Measurements from ENCODE around the gene MLPH.

MLPH gene

DNA sequence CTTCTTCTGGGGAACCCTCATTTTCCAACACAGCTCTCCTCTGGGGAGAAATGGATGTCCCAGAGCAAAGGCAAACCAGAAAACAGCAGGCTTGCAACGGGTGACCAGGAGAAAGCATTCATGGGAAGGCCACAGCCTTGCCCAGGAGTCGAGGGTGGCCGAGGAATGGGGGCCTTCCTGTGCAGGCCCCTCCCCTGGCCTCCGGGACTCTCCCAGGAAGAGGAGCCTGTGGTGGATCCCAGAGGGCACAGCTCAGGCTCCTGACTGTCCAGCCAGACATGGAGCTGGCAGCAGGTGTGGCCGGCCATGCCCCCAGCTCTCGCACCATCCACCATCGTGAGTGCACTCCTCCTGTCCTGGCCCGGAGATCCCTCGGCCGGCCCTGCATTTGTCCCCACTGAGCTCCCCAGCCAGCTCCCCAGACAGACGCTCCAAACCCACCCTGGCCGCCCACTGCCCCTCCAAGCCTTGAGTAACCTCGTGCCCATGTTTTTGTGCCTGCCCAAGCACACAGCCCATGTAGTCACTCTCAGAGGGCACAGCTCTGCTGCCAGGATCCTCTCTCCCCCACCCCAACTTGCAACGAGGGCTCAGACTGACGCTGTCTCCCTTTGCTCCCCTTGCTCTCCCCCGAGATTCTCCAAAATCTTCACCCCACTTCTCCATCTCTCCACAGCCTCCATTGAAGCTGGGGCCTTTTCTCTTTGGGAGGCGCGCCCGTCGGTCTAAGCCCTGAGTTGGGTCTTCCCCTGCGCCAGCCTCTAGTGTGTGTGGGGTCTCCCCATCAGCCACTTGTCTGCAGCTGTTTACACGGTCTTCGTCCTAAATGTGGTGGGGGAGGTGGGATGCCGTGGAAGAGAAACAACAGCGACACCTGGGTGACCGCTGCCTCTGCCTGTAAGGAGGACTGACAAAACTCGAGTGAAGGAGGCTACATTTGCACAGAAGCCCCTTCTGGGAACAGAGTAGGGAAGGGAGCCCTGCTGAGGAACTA lies 89.1 kb downstream of the MLPH start:
- H3K27ac ChIP-seq (ENCODE audit: low read length), result no peak overlapping the region
- no peaks in the 10 kb centered on the region for H3K36me3 ChIP-seq (ENCODE audit: control insufficient read depth in 2 of 2, insufficient read depth in 2 of 2, low read length in 2 of 2)
- no peak overlapping the region for H3K9ac ChIP-seq (ENCODE audit: low read length in 2 of 2)
- no peaks in the 10 kb centered on the region for H3K9me3 ChIP-seq (ENCODE audit: control insufficient read depth in 2 of 2, low read length in 2 of 2)
- H3K27me3 ChIP-seq (ENCODE audit: control insufficient read depth in 1 of 2, insufficient read depth in 2 of 2, low read length in 2 of 2), result no peaks in the 10 kb centered on the region
- H3K4me1 ChIP-seq (ENCODE audit: control insufficient read depth, insufficient read depth, low read length), result peaks cover 19% of the 10 kb centered on the region
- H3K4me3 ChIP-seq (ENCODE audit: low read length in 2 of 2), result no peak overlapping the region

DNA sequence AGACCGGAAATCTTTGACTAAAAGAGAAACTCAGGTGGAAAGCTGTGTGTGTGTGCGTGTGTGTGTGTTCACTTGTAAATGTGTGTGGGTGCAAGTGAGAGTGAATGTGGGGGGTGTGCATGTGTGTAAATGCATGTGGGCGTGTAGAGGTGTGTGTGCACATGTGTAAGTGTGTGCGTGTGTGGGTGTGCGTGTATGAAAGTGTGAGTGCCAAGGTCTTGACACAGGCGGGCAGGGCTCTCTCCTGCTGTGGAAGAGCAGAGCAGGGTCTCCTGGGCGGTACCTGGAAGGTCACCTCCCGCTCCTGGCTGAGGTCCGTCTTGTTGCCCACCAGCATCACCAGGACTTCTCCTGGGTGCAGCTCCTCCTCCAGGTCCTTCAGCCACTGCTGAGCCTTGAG lies 89.9 kb downstream of the MLPH start:
- H3K27me3 ChIP-seq (ENCODE audit: control insufficient read depth in 1 of 2, insufficient read depth in 2 of 2, low read length in 2 of 2), result no peaks in the 10 kb centered on the region
- no peaks in the 10 kb centered on the region for H3K9me3 ChIP-seq (ENCODE audit: control insufficient read depth in 2 of 2, low read length in 2 of 2)
- peaks cover 21% of the 10 kb centered on the region for H3K4me1 ChIP-seq (ENCODE audit: control insufficient read depth, insufficient read depth, low read length)
- no peaks in the 10 kb centered on the region for H3K36me3 ChIP-seq (ENCODE audit: control insufficient read depth in 2 of 2, insufficient read depth in 2 of 2, low read length in 2 of 2)
- H3K4me3 ChIP-seq (ENCODE audit: low read length in 2 of 2), result no peak overlapping the region
- no peak overlapping the region for H3K9ac ChIP-seq (ENCODE audit: low read length in 2 of 2)
- H3K27ac ChIP-seq (ENCODE audit: low read length), result no peak overlapping the region

DNA sequence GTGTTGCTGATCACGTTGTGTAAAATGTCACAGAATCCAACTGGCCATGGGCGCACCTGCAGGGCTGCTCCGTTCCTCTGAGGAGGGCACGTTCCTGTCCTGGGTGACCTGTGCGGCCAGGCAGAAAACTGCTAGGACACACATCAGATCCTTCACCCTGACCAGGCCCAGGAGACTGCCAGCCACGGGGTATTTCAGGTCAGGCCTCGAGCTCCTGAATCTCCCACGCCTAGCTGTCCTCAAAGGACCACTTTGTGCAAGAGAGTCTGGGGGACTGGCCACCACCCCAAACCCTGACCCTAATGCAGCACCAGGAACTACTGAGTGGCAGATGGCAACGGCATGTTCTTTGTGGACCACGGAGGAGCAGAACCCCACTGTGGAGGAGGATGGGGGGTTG lies 90.4 kb downstream of the MLPH start:
- H3K4me1 ChIP-seq (ENCODE audit: control insufficient read depth, insufficient read depth, low read length), result peaks cover 21% of the 10 kb centered on the region
- no peak overlapping the region for H3K4me3 ChIP-seq (ENCODE audit: low read length in 2 of 2)
- H3K27ac ChIP-seq (ENCODE audit: low read length), result no peak overlapping the region
- no peaks in the 10 kb centered on the region for H3K9me3 ChIP-seq (ENCODE audit: control insufficient read depth in 2 of 2, low read length in 2 of 2)
- no peaks in the 10 kb centered on the region for H3K27me3 ChIP-seq (ENCODE audit: control insufficient read depth in 1 of 2, insufficient read depth in 2 of 2, low read length in 2 of 2)
- H3K36me3 ChIP-seq (ENCODE audit: control insufficient read depth in 2 of 2, insufficient read depth in 2 of 2, low read length in 2 of 2), result no peaks in the 10 kb centered on the region
- H3K9ac ChIP-seq (ENCODE audit: low read length in 2 of 2), result no peak overlapping the region

DNA sequence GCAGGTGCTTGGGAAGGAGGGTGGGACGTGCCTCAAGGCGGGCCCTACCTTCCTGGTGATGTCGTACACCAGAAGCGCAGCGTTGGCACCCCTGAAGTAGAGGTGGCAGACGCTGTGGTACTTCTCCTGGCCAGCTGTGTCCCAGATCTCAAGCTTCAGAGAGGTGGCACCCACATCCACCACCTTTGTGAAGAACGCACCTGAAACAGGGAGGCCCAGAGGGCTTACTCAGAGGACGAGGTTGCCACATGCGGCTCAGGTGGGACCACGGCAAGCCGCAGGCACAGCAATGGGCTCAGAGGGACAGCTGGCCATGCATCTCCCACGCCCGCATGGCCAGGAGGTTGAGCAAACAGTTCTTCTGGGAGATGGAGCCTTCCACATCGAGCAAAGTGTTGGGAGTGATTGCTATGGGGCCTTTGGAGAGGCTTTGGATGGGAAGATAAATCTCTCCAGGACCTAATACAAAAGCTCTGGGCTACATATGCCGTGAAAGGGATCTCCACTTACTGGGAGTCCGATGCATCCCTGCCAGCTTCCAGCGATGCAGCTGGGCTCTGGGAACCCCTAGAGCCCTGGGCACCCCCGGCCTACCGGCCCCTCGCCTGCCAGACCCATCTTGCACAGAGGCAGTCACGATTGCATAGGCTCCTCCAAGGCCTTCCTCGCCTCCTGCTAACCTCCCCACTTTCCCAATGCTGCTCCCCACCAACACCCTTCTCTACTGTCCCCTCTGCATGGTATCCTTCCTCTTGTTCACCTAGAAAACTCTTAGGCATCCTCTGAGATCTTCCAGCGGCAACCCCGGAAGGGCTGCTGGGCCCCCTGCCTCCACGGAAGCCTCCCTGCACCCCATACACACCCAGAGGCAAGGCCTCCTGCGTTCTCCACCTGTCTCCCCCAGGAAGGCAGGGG lies 91.2 kb downstream of the MLPH start:
- H3K4me1 ChIP-seq (ENCODE audit: control insufficient read depth, insufficient read depth, low read length), result peaks cover 21% of the 10 kb centered on the region
- no peaks in the 10 kb centered on the region for H3K27me3 ChIP-seq (ENCODE audit: control insufficient read depth in 1 of 2, insufficient read depth in 2 of 2, low read length in 2 of 2)
- H3K27ac ChIP-seq (ENCODE audit: low read length), result no peak overlapping the region
- no peaks in the 10 kb centered on the region for H3K36me3 ChIP-seq (ENCODE audit: control insufficient read depth in 2 of 2, insufficient read depth in 2 of 2, low read length in 2 of 2)
- no peak overlapping the region for H3K9ac ChIP-seq (ENCODE audit: low read length in 2 of 2)
- H3K4me3 ChIP-seq (ENCODE audit: low read length in 2 of 2), result no peak overlapping the region
- no peaks in the 10 kb centered on the region for H3K9me3 ChIP-seq (ENCODE audit: control insufficient read depth in 2 of 2, low read length in 2 of 2)

DNA sequence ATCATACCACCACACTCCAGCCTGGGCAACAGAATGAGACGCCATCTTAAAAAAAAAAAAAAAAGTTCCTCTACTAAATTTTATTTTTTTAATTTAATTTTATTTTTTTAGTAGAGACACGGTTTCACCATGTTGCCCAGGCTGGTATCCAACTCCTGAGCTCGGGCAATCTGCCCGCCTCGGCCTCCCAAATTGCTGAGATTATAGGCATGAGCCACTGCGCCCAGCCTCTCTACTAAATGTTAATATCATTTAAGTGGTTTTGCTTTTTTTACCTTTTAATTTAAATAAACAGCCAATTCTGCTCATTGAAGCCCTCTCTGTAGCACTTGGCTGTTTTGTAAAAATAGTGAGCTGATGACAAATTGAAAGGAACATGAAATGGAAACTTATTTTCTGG lies 94.3 kb downstream of the MLPH start:
- Histone ChIP-seq H3K9me3 (ENCODE audit: control insufficient read depth in 2 of 2, low read length in 2 of 2) (no peaks in the 10 kb centered on the region), H3K4me1 (ENCODE audit: control insufficient read depth, insufficient read depth, low read length) (peaks cover 15% of the 10 kb centered on the region), H3K27ac (ENCODE audit: low read length) (peak overlapping the region; percentile 70), H3K4me3 (ENCODE audit: low read length in 2 of 2) (peak overlapping the region; percentile 50 to 66), H3K27me3 (ENCODE audit: control insufficient read depth in 1 of 2, insufficient read depth in 2 of 2, low read length in 2 of 2) (no peaks in the 10 kb centered on the region), H3K9ac (ENCODE audit: low read length in 2 of 2) (peak overlapping the region; percentile 36), H3K36me3 (ENCODE audit: control insufficient read depth in 2 of 2, insufficient read depth in 2 of 2, low read length in 2 of 2) (no peaks in the 10 kb centered on the region)

DNA sequence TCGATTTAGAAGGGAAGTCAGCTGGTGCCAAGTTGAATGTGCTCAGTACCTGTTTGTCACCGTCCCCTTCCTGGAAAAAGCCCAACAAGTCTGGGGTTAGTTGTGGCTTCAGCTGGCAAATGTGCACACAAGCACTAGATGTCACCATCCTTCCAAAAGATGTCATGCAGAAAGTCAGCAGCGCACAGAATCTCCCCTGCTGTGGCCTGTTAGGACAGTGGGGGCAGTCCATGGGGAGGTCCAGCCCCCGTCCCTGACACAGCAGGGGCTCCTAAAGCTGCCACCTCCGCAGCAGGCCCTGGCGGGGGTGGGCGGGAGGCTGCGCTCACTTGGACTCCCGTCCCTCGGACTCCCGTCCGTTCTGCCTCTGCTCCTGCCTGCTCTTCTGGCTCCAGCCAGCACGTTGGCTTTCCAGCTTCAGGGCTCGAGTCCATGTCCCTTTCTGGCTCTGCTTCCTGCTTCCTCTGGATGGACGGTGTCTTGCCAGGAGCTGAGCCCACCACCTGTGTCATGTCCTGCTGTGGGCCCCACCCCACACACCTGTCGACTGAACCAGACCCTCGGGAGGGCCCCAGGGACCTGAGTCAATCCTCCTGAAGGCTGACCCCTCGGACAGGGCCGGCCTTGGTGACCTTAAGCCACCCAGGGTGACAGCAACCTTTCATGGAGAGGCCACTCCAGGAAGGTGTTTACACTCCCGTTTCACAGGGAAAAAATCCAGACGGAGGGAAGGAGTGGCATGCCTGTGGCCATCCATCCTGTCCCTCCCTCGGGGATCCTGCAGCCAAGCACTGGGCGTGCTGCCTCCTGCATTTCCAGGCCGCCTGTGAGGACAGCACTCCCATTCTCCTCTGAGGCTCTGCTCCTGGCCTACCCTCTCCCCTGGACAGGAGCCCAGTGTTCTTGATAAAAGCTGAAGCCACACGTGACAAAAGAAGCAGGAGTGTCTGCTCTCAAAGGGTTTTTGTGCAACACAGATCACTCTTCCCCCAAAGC lies 95.0 kb downstream of the MLPH start:
- peak overlapping the region; percentile 36 to 51 for H3K9ac ChIP-seq (ENCODE audit: low read length in 2 of 2)
- H3K27ac ChIP-seq (ENCODE audit: low read length), result peak overlapping the region; percentile 70
- no peaks in the 10 kb centered on the region for H3K27me3 ChIP-seq (ENCODE audit: control insufficient read depth in 1 of 2, insufficient read depth in 2 of 2, low read length in 2 of 2)
- H3K4me3 ChIP-seq (ENCODE audit: low read length in 2 of 2), result peak overlapping the region; percentile 50 to 66
- H3K36me3 ChIP-seq (ENCODE audit: control insufficient read depth in 2 of 2, insufficient read depth in 2 of 2, low read length in 2 of 2), result no peaks in the 10 kb centered on the region
- no peaks in the 10 kb centered on the region for H3K9me3 ChIP-seq (ENCODE audit: control insufficient read depth in 2 of 2, low read length in 2 of 2)
- peaks cover 15% of the 10 kb centered on the region for H3K4me1 ChIP-seq (ENCODE audit: control insufficient read depth, insufficient read depth, low read length)

DNA sequence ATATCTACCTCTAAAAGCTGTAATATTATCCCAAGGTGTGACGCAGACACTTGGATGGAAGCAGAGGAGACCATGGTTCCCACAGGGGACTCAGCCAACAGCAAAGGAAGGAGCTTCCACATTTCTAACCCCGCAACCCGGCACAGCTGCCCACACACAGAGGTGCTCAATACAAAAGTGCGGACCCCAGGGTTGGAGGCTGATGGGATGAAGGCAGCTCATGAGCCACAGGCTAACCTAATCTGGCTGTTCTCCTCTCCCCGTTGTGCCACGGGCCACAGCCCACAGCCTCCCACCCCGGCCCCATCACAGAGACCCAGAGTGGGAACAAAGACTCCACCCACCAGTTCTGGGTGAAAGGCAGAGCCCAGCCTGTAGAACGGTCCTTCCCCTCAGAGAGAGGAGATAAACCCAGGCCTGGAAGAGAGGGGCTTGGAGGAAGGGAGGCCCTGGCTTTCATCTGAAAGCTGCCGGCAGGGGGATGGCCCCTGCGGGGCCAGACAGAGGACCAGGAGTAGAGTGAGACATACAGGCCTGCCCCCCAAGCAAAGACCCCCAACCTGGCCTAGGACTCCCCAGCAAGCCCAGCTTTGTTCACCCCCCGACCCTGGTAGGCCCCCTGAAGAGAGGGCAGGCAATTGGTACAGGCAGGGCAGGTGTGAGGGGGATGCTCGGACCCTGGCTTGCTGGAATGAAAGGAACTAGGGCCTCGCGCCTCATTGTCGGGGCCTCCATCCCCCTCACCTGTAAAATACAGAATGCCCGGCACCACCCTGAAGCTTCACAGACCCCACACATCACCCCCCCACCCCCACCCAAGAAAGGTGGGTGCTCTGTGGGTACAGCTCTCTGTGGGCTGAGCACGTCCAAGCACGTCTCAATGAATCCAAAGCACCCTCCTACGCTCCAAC lies 96.6 kb downstream of the MLPH start:
- no peaks in the 10 kb centered on the region for H3K27me3 ChIP-seq (ENCODE audit: control insufficient read depth in 1 of 2, insufficient read depth in 2 of 2, low read length in 2 of 2)
- H3K9me3 ChIP-seq (ENCODE audit: control insufficient read depth in 2 of 2, low read length in 2 of 2), result no peaks in the 10 kb centered on the region
- no peak overlapping the region for H3K4me3 ChIP-seq (ENCODE audit: low read length in 2 of 2)
- H3K27ac ChIP-seq (ENCODE audit: low read length), result no peak overlapping the region
- H3K36me3 ChIP-seq (ENCODE audit: control insufficient read depth in 2 of 2, insufficient read depth in 2 of 2, low read length in 2 of 2), result no peaks in the 10 kb centered on the region
- H3K4me1 ChIP-seq (ENCODE audit: control insufficient read depth, insufficient read depth, low read length), result peaks cover 15% of the 10 kb centered on the region
- no peak overlapping the region for H3K9ac ChIP-seq (ENCODE audit: low read length in 2 of 2)

DNA sequence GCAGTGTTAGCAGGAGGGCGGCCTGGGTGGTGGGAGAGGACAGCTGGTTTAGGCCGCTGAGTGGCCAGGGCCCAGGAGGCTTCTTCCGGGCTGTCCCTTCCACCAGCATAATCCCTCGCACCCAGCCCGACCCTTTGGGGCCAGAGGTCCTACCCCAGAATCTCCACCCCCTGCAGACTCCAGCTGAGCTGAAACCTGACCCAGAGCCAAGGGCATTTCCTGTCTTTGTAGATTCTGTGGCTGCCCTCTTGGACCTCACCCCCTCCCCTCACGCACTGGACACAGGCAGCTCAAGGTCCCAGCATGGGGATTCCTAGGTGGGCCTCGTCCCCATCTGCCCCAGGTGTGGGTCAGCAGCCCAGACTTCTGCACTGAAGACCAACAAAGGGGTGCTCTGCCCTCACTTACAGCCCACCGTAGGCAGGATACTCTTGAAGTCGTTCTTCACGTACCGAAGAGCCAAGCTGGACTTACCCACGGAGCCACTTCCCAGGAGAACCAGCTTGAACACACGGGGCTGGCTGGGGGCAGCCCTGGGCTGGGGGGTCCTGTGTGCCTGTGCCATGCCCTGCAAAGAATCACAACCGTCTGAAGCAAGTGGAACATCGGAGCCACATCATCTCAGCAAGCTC lies 98.7 kb downstream of the MLPH start:
- Histone ChIP-seq H3K9me3 (ENCODE audit: control insufficient read depth in 2 of 2, low read length in 2 of 2) (no peaks in the 10 kb centered on the region), H3K27me3 (ENCODE audit: control insufficient read depth in 1 of 2, insufficient read depth in 2 of 2, low read length in 2 of 2) (no peaks in the 10 kb centered on the region), H3K27ac (ENCODE audit: low read length) (no peak overlapping the region), H3K4me1 (ENCODE audit: control insufficient read depth, insufficient read depth, low read length) (peaks cover 20% of the 10 kb centered on the region), H3K9ac (ENCODE audit: low read length in 2 of 2) (no peak overlapping the region), H3K36me3 (ENCODE audit: control insufficient read depth in 2 of 2, insufficient read depth in 2 of 2, low read length in 2 of 2) (no peaks in the 10 kb centered on the region), H3K4me3 (ENCODE audit: low read length in 2 of 2) (no peak overlapping the region)

DNA sequence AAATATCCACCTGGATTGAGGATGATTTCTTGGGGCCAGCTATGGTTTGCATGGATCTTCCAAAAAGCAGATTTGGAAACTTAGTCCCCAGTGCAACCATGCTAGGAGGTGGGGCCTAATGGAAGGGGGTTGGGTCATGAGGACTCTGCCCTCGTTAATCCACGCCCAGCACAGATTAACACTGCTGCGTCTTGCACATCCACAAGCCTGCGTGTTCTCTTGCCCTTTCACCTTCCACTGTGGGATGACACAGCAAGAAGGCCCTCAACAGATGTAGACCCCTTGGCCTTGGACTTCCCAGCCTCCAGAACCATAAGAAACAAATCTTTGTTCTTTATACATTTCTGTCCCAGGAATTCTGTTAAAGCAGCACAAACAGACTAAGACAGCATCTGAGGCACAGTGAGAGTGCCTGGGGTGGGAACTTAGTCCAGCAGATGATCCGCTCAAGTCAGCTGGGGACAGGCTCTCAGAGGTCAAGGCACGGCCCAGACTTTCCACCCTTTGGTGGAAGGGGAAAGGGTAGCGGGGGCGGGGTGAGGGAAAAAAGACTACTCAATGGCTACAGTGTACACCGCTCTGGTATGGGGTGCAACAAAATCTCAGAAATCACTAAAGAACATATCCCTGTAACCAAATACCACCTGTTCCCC lies 101.1 kb downstream of the MLPH start:
- Histone ChIP-seq H3K9me3 (ENCODE audit: control insufficient read depth in 2 of 2, low read length in 2 of 2) (no peaks in the 10 kb centered on the region), H3K36me3 (ENCODE audit: control insufficient read depth in 2 of 2, insufficient read depth in 2 of 2, low read length in 2 of 2) (no peaks in the 10 kb centered on the region), H3K27me3 (ENCODE audit: control insufficient read depth in 1 of 2, insufficient read depth in 2 of 2, low read length in 2 of 2) (no peaks in the 10 kb centered on the region), H3K27ac (ENCODE audit: low read length) (no peak overlapping the region), H3K4me3 (ENCODE audit: low read length in 2 of 2) (no peak overlapping the region), H3K9ac (ENCODE audit: low read length in 2 of 2) (no peak overlapping the region), H3K4me1 (ENCODE audit: control insufficient read depth, insufficient read depth, low read length) (peaks cover 17% of the 10 kb centered on the region)
